ENCODE measurements around the gene SGTB. TPM values are rescaled to one million over a fixed set of nuclear protein-coding genes. Genes with fewer than 3 reads are reported as not detected.
A peak's percentile ranks its signal among the peaks of the same experiment; 100 is the strongest.

Gene SGTB
- total RNA-seq, 1 donor: 21.4 TPM

DNA sequence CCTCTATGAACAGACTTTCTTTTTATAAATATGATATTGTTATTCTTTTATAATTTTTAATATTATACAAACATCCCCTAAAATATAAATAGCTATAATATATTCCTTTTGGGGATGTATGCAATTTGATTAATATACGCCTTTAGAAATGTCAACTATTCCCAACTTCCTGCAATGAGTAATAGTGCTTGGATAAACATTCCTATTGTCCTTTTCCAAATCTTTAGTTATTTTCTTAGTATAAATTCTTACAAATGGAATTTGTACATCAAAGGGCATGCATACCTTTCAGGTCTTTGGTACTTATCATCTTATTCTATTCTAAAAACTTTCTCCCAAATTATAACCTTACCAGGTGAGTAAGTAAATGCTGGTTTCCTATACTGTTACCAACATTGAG, 6.3 kb upstream of the SGTB start:
- H3K79me2 ChIP-seq (ENCODE audit: insufficient read depth, low read length): peaks cover 76% of the 10 kb centered on the region
- TF ChIP-seq, protein P1, sequence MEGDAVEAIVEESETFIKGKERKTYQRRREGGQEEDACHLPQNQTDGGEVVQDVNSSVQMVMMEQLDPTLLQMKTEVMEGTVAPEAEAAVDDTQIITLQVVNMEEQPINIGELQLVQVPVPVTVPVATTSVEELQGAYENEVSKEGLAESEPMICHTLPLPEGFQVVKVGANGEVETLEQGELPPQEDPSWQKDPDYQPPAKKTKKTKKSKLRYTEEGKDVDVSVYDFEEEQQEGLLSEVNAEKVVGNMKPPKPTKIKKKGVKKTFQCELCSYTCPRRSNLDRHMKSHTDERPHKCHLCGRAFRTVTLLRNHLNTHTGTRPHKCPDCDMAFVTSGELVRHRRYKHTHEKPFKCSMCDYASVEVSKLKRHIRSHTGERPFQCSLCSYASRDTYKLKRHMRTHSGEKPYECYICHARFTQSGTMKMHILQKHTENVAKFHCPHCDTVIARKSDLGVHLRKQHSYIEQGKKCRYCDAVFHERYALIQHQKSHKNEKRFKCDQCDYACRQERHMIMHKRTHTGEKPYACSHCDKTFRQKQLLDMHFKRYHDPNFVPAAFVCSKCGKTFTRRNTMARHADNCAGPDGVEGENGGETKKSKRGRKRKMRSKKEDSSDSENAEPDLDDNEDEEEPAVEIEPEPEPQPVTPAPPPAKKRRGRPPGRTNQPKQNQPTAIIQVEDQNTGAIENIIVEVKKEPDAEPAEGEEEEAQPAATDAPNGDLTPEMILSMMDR (IDR thresholded peaks at IDR 0.05; ENCODE audit: extremely low read depth, low read depth, low read length): no peak

GRCh38 chr5:65727491-65728156, 5.7 kb upstream of the SGTB start:
- peaks cover 79% of the 10 kb centered on the region for H3K79me2 ChIP-seq (ENCODE audit: insufficient read depth, low read length)
- H2AFZ ChIP-seq (ENCODE audit: low read length): no peak overlapping the region
- no peak overlapping the region for H3K27ac ChIP-seq (ENCODE audit: low read depth, low read length)
- H3K4me3 ChIP-seq (ENCODE audit: insufficient read depth, low read length): no peak overlapping the region
- no peaks in the 10 kb centered on the region for H3K27me3 ChIP-seq (ENCODE audit: insufficient read depth, low read length)
- H4K20me1 ChIP-seq (ENCODE audit: insufficient read depth, low read length): no peaks in the 10 kb centered on the region
- no peak for DNase-seq (ENCODE audit: insufficient read length, low spot score, missing footprints)
- H3K9me3 ChIP-seq (ENCODE audit: low read depth, low read length): no peaks in the 10 kb centered on the region
- TF ChIP-seq, protein P1 (IDR thresholded peaks at IDR 0.05; ENCODE audit: extremely low read depth, low read depth, low read length): no peak
- no peaks in the 10 kb centered on the region for H3K36me3 ChIP-seq (ENCODE audit: insufficient read depth, low read length)
- no peak overlapping the region for H3K4me2 ChIP-seq (ENCODE audit: insufficient read depth, low read length)
- peaks cover 6% of the 10 kb centered on the region for H3K4me1 ChIP-seq (ENCODE audit: insufficient read depth, low read length)

More for the DNA sequence above, 6.3 kb upstream of the SGTB start:
- Histone ChIP-seq H3K9me3 (ENCODE audit: low read depth, low read length) (no peaks in the 10 kb centered on the region), H4K20me1 (ENCODE audit: insufficient read depth, low read length) (no peaks in the 10 kb centered on the region), H3K36me3 (ENCODE audit: insufficient read depth, low read length) (no peaks in the 10 kb centered on the region), H2AFZ (ENCODE audit: low read length) (no peak overlapping the region), H3K4me3 (ENCODE audit: insufficient read depth, low read length) (no peak overlapping the region), H3K4me1 (ENCODE audit: insufficient read depth, low read length) (peaks cover 6% of the 10 kb centered on the region), H3K27ac (ENCODE audit: low read depth, low read length) (no peak overlapping the region), H3K27me3 (ENCODE audit: insufficient read depth, low read length) (no peaks in the 10 kb centered on the region), H3K4me2 (ENCODE audit: insufficient read depth, low read length) (no peak overlapping the region)
- no peak for DNase-seq (ENCODE audit: insufficient read length, low spot score, missing footprints)

GRCh38 chr5:65722575-65723403, 880 bp upstream of the SGTB start:
- no peaks in the 10 kb centered on the region for H3K27me3 ChIP-seq (ENCODE audit: insufficient read depth, low read length)
- H3K4me3 ChIP-seq (ENCODE audit: insufficient read depth, low read length): peak overlapping the region; percentile 94
- H4K20me1 ChIP-seq (ENCODE audit: insufficient read depth, low read length): no peaks in the 10 kb centered on the region
- peak; percentile 94 for DNase-seq (ENCODE audit: insufficient read length, low spot score, missing footprints)
- peak overlapping the region; percentile 92 for H2AFZ ChIP-seq (ENCODE audit: low read length)
- H3K79me2 ChIP-seq (ENCODE audit: insufficient read depth, low read length): peaks cover 69% of the 10 kb centered on the region
- peaks cover 12% of the 10 kb centered on the region for H3K4me1 ChIP-seq (ENCODE audit: insufficient read depth, low read length)
- H3K27ac ChIP-seq (ENCODE audit: low read depth, low read length): peak overlapping the region; percentile 54
- H3K4me2 ChIP-seq (ENCODE audit: insufficient read depth, low read length): peak overlapping the region; percentile 94
- H3K9me3 ChIP-seq (ENCODE audit: low read depth, low read length): no peaks in the 10 kb centered on the region
- TF ChIP-seq, protein P1 (IDR thresholded peaks at IDR 0.05; ENCODE audit: extremely low read depth, low read depth, low read length): no peak
- peaks cover 2% of the 10 kb centered on the region for H3K36me3 ChIP-seq (ENCODE audit: insufficient read depth, low read length)
